GM12874 (cell line): ENCODE data around the gene CMTM1.

ENCODE experiments used
- CTCF ChIP-seq: IDR thresholded peaks from 2 replicates; pipeline ENCODE4 v1.5.1; 2011; ENCODE audit warnings: low read depth, mild to moderate bottlenecking, control low read depth, low read length, moderate library complexity; ENCODE audit not compliant: insufficient read depth

CMTM1 gene

GRCh38 chr16:66578651-66579531 lies 12.7 kb downstream of the CMTM1 start, which contains the start of gene CMTM2:
Gene CMTM2 (plus strand): TSS chr16:66579463. CDS start chr16:66579608, 145 bp downstream.
- no peak for TF ChIP-seq CTCF

- TF ChIP-seq CTCF, result no peak
These were observed 14.5 kb downstream of the CMTM1 start for GRCh38 chr16:66580605-66581209.

- no peak for TF ChIP-seq CTCF
These were observed 15.2 kb downstream of the CMTM1 start for GRCh38 chr16:66581246-66581952.

GRCh38 chr16:66585481-66586239 lies 19.4 kb downstream of the CMTM1 start:
- no peak for TF ChIP-seq CTCF

GRCh38 chr16:66587881-66588600 lies 21.8 kb downstream of the CMTM1 start:
- no peak for TF ChIP-seq CTCF

- peak; percentile 96 for TF ChIP-seq CTCF
These were observed 22.9 kb downstream of the CMTM1 start for GRCh38 chr16:66588981-66589713.
